HepG2 (cell line): Measurements from ENCODE around the gene SECTM1. TPM values are rescaled to one million over a fixed set of nuclear protein-coding genes. Genes with fewer than 3 reads are reported as not detected.

Source experiments
- CC2D1A ChIP-seq: sonication (generic); formaldehyde crosslinking; IDR thresholded peaks from 2 replicates; pipeline ENCODE4 v1.8.1; 2023; ENCODE audit warnings: mild to moderate bottlenecking, missing genetic modification reagents
- FOXP1 ChIP-seq, 2 experiments: fragments of 450-650 bp in 1 of 2; IDR thresholded peaks; 2 replicates each; pipeline ENCODE4 v1.6.1; 2017 to 2018; ENCODE audit warnings: antibody characterized with exemption in 1 of 2
- HES4 ChIP-seq: sonication (generic); formaldehyde crosslinking; IDR thresholded peaks from 2 replicates; pipeline ENCODE4 v1.9.0; 2021; ENCODE audit warnings: mild to moderate bottlenecking, missing genetic modification reagents, borderline replicate concordance
- HIVEP1 ChIP-seq: sonication (generic); formaldehyde crosslinking; IDR thresholded peaks from 2 replicates; pipeline ENCODE4 v1.4.0; 2020; ENCODE audit warnings: mild to moderate bottlenecking, missing genetic modification reagents
- KLF6 ChIP-seq: IDR thresholded peaks from 2 replicates; pipeline ENCODE4 v1.8.0; 2016; ENCODE audit warnings: missing biosample characterization, missing genetic modification reagents
- PHF21A ChIP-seq: sonication (generic); formaldehyde crosslinking; IDR thresholded peaks from 2 replicates; pipeline ENCODE4 v1.5.0; 2020; ENCODE audit warnings: mild to moderate bottlenecking, missing genetic modification reagents
- REPIN1 ChIP-seq: sonication (generic); formaldehyde crosslinking; IDR thresholded peaks from 2 replicates; pipeline ENCODE4 v1.8.0; 2022; ENCODE audit warnings: missing genetic modification reagents, low read depth, mild to moderate bottlenecking, borderline replicate concordance
- RNF2 ChIP-seq: fragments of 450-650 bp; conservative IDR thresholded peaks from 2 replicates; pipeline ENCODE4 v1.6.1; 2016; ENCODE audit warnings: low read depth
- SAFB2 ChIP-seq: sonication (generic); formaldehyde crosslinking; IDR thresholded peaks from 2 replicates; pipeline ENCODE4 v1.5.1; 2020; ENCODE audit warnings: missing genetic modification reagents, low read depth, mild to moderate bottlenecking, borderline replicate concordance
- SUZ12 ChIP-seq: fragments of 150-350 bp; IDR thresholded peaks from 2 replicates; pipeline ENCODE4 v1.6.1; 2014; ENCODE audit warnings: low read depth, low read length
- TMF1 ChIP-seq: sonication (generic); formaldehyde crosslinking; IDR thresholded peaks from 2 replicates; pipeline ENCODE4 v1.8.1; 2022; ENCODE audit warnings: low read depth, missing genetic modification reagents
- ZMYM4 ChIP-seq: sonication (generic); formaldehyde crosslinking; IDR thresholded peaks from 2 replicates; pipeline ENCODE4 v1.8.1; 2023; ENCODE audit warnings: mild to moderate bottlenecking, missing genetic modification reagents
- ZNF138 ChIP-seq: sonication (generic); formaldehyde crosslinking; IDR thresholded peaks from 2 replicates; pipeline ENCODE4 v1.5.0; 2020; ENCODE audit warnings: mild to moderate bottlenecking, low read depth, missing genetic modification reagents
- ZNF224 ChIP-seq: sonication (generic); formaldehyde crosslinking; IDR thresholded peaks from 2 replicates; pipeline ENCODE4 v1.5.0; 2020; ENCODE audit warnings: mild to moderate bottlenecking, missing genetic modification reagents
- ZNF615 ChIP-seq: sonication (generic); formaldehyde crosslinking; IDR thresholded peaks from 2 replicates; pipeline ENCODE4 v1.5.0; 2020; ENCODE audit warnings: mild to moderate bottlenecking, missing genetic modification reagents, borderline replicate concordance
- ZNF709 ChIP-seq: sonication (generic); formaldehyde crosslinking; IDR thresholded peaks from 2 replicates; pipeline ENCODE4 v1.5.0; 2020; ENCODE audit warnings: mild to moderate bottlenecking, missing genetic modification reagents
- ZNF781 ChIP-seq: sonication (generic); formaldehyde crosslinking; IDR thresholded peaks from 2 replicates; pipeline ENCODE4 v1.5.1; 2020; ENCODE audit warnings: borderline replicate concordance, mild to moderate bottlenecking, missing genetic modification reagents; ENCODE audit errors: not compliant biosample characterization
- ZNF83 ChIP-seq: sonication (generic); formaldehyde crosslinking; IDR thresholded peaks from 2 replicates; pipeline ENCODE4 v1.4.0; 2020; ENCODE audit warnings: missing genetic modification reagents, mild to moderate bottlenecking, borderline replicate concordance
- polyA plus RNA-seq, 8 experiments: library from polyadenylated mRNA; depleted of rRNA in 3 of 8; stranded (reverse) in 7 of 8; unstranded in 1 of 8; fragments of >200 nt; fragmentation: Illumina TruSeq in 4 of 8; extraction: Trizol in 4 of 8; gene quantifications; 2 replicates each; pipeline versions ENCODE4 v1.2.1 to v1.2.3, GENCODE V29; 2011 to 2016; ENCODE audit warnings: low read depth in 4 of 8, missing spikeins in 1 of 8, mixed read lengths in 1 of 8; ENCODE audit not compliant: insufficient read depth in 1 of 8
- total RNA-seq, 5 experiments: library from RNA; depleted of rRNA; stranded (reverse); fragments of >200 nt; fragmentation: Illumina TruSeq; extraction: Trizol; gene quantifications; 2 replicates each; pipeline ENCODE4 v1.2.3, GENCODE V29; 2016; ENCODE audit warnings: low read depth in 1 of 5
- TF ChIP-seq, protein P1 (sequence below): sonication (generic); formaldehyde crosslinking; IDR thresholded peaks from 2 replicates; pipeline ENCODE4 v1.4.0; 2020; ENCODE audit warnings: missing genetic modification reagents, borderline replicate concordance
- TF ChIP-seq, protein P2 (sequence below): sonication (generic); formaldehyde crosslinking; IDR thresholded peaks from 2 replicates; pipeline ENCODE4 v1.8.0; 2022; ENCODE audit warnings: mild to moderate bottlenecking, missing genetic modification reagents, borderline replicate concordance
- TF ChIP-seq, protein P3 (sequence below): sonication (generic); formaldehyde crosslinking; IDR thresholded peaks from 2 replicates; pipeline ENCODE4 v1.5.1; 2020; ENCODE audit warnings: missing genetic modification reagents, mild to moderate bottlenecking, borderline replicate concordance
- TF ChIP-seq, protein P4 (sequence below): IDR thresholded peaks from 2 replicates; pipeline ENCODE4 v1.6.1; 2012; ENCODE audit warnings: inconsistent platforms

SECTM1 gene
- total and polyA plus RNA-seq, 2 of the 13 experiments (the other 11 are each of a cell fraction or from before 2014, with no cell fraction given): 3.5 to 5.3 TPM

DNA sequence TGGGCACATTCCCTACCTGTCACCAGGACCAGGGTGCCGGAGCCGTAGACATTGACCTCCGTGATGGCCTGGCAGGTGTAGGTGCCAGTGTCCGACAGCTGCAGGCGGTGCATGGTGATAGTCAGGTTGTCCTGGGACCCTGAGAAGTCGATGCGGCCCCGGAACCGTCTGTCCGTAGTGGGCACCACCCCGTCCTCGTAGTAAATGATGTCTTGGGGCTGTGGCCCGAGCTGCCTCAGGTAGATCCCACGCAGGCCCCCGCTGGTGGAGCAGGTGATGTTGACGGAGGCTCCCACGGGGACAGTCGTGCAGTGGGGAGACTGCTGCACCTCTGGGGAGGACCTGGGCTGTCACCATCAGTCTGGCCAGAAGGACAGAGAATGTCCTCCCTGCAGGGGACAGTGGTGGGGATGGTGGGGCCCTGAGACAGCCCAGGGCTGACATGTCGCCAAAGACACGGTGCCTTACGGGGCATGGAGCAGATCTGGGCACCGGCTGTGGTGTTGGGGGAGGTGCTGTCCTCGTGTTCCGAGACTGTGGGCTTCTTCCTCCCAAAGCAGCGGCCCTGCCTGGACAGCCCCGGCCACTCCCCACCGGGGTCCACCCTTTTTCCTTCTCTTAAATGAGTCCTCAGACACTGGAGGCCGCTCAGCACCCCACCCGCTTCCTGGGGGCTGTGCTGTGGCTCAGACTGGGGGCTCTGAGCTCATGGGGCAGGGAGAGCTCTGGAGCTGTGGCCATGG is 16.7 kb downstream of the SECTM1 start (continued):
- TF ChIP-seq, protein P1, sequence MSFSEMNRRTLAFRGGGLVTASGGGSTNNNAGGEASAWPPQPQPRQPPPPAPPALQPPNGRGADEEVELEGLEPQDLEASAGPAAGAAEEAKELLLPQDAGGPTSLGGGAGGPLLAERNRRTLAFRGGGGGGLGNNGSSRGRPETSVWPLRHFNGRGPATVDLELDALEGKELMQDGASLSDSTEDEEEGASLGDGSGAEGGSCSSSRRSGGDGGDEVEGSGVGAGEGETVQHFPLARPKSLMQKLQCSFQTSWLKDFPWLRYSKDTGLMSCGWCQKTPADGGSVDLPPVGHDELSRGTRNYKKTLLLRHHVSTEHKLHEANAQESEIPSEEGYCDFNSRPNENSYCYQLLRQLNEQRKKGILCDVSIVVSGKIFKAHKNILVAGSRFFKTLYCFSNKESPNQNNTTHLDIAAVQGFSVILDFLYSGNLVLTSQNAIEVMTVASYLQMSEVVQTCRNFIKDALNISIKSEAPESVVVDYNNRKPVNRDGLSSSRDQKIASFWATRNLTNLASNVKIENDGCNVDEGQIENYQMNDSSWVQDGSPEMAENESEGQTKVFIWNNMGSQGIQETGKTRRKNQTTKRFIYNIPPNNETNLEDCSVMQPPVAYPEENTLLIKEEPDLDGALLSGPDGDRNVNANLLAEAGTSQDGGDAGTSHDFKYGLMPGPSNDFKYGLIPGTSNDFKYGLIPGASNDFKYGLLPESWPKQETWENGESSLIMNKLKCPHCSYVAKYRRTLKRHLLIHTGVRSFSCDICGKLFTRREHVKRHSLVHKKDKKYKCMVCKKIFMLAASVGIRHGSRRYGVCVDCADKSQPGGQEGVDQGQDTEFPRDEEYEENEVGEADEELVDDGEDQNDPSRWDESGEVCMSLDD (CRISPR knock-in tag): no peak
- TF ChIP-seq ZNF709 (CRISPR knock-in tag) (no peak), HES4 (no peak; the same call in 1 of the 2 replicates), FOXP1 (IDR thresholded peaks at IDR 0.05) (no peak), FOXP1 (CRISPR knock-in tag; IDR thresholded peaks at IDR 0.05) (no peak), SAFB2 (peak; percentile 32; the same call in 1 of the 2 replicates), ZNF615 (CRISPR knock-in tag) (no peak), ZNF83 (CRISPR knock-in tag) (no peak), PHF21A (CRISPR knock-in tag) (no peak), ZMYM4 (CRISPR knock-in tag) (no peak), ZNF138 (CRISPR knock-in tag) (0 out of 2 replicates have a peak, but pooled peaks have one; percentile 4), SUZ12 (no peak), RNF2 (no peak), HIVEP1 (CRISPR knock-in tag) (no peak), ZNF781 (CRISPR knock-in tag) (no peak), TMF1 (CRISPR knock-in tag) (peak; percentile 87), REPIN1 (CRISPR knock-in tag) (0 out of 2 replicates have a peak, but pooled peaks have one; percentile 15), KLF6 (CRISPR knock-in tag) (no peak), ZNF224 (CRISPR knock-in tag) (0 out of 2 replicates have a peak, but pooled peaks have one; percentile 27), CC2D1A (CRISPR knock-in tag) (no peak)
- TF ChIP-seq, protein P2, sequence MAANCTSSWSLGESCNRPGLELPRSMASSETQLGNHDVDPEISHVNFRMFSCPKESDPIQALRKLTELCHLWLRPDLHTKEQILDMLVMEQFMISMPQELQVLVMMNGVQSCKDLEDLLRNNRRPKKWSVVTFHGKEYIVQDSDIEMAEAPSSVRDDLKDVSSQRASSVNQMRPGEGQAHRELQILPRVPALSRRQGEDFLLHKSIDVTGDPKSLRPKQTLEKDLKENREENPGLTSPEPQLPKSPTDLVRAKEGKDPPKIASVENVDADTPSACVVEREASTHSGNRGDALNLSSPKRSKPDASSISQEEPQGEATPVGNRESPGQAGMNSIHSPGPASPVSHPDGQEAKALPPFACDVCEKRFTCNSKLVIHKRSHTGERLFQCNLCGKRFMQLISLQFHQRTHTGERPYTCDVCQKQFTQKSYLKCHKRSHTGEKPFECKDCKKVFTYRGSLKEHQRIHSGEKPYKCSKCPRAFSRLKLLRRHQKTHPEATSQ (CRISPR knock-in tag): 0 out of 2 replicates have a peak, but pooled peaks have one; percentile 33
- TF ChIP-seq, protein P3, sequence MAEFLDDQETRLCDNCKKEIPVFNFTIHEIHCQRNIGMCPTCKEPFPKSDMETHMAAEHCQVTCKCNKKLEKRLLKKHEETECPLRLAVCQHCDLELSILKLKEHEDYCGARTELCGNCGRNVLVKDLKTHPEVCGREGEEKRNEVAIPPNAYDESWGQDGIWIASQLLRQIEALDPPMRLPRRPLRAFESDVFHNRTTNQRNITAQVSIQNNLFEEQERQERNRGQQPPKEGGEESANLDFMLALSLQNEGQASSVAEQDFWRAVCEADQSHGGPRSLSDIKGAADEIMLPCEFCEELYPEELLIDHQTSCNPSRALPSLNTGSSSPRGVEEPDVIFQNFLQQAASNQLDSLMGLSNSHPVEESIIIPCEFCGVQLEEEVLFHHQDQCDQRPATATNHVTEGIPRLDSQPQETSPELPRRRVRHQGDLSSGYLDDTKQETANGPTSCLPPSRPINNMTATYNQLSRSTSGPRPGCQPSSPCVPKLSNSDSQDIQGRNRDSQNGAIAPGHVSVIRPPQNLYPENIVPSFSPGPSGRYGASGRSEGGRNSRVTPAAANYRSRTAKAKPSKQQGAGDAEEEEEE (CRISPR knock-in tag): peak; percentile 36; the same call in 1 of the 2 replicates
- TF ChIP-seq, protein P4, sequence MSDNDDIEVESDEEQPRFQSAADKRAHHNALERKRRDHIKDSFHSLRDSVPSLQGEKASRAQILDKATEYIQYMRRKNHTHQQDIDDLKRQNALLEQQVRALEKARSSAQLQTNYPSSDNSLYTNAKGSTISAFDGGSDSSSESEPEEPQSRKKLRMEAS: 0 out of 2 replicates have a peak, but pooled peaks have one; percentile 5
